ENCODE results near the gene EFCAB12.

EFCAB12 gene

GRCh38 chr3:129474984-129475804 is 46.8 kb upstream of the EFCAB12 start:
- TF ChIP-seq, protein P1, sequence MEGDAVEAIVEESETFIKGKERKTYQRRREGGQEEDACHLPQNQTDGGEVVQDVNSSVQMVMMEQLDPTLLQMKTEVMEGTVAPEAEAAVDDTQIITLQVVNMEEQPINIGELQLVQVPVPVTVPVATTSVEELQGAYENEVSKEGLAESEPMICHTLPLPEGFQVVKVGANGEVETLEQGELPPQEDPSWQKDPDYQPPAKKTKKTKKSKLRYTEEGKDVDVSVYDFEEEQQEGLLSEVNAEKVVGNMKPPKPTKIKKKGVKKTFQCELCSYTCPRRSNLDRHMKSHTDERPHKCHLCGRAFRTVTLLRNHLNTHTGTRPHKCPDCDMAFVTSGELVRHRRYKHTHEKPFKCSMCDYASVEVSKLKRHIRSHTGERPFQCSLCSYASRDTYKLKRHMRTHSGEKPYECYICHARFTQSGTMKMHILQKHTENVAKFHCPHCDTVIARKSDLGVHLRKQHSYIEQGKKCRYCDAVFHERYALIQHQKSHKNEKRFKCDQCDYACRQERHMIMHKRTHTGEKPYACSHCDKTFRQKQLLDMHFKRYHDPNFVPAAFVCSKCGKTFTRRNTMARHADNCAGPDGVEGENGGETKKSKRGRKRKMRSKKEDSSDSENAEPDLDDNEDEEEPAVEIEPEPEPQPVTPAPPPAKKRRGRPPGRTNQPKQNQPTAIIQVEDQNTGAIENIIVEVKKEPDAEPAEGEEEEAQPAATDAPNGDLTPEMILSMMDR (IDR thresholded peaks at IDR 0.05; ENCODE audit: insufficient read depth, low read length), result no peak
- TF ChIP-seq SPI1 (IDR thresholded peaks at IDR 0.05; ENCODE audit: borderline replicate concordance, low read depth) (no peak), POLR2AphosphoS5 (IDR thresholded peaks at IDR 0.05; ENCODE audit: low read depth) (no peak), REST (IDR thresholded peaks at IDR 0.05; ENCODE audit: insufficient replicate concordance, low read depth) (no peak), GABPA (IDR thresholded peaks at IDR 0.05; ENCODE audit: low read depth) (no peak)
- no peaks in the 10 kb centered on the region for H3K27me3 ChIP-seq (ENCODE audit: insufficient read depth, poor library complexity, severe bottlenecking)
- H3K27ac ChIP-seq (replicated peaks), result no peak overlapping the region
- H3K4me3 ChIP-seq (replicated peaks; ENCODE audit: insufficient read depth, low read length), result no peak overlapping the region
- no peak for DNase-seq (ENCODE audit: low read depth in 1 of 2, low spot score in 1 of 2)

DNA sequence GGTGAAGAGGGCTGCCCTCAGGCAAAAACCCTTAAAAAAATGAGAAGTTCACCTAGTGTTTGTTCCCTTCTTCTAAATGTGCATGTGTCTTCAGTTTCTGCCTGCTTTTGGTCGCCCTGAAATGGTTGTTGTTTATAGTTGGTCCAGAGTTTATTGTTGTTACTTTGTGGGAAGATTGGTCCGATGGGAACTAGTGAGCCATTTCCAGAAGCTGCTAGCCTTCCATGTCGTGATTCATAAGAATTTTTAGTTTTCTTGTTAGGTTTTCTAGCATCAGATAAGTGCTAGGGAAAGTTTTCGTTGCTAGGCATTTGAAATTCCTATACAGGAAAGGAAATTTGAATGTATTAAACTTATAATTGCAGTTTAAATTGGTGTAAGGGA is 45.3 kb upstream of the EFCAB12 start:
- no peak for DNase-seq (ENCODE audit: low read depth in 1 of 2, low spot score in 1 of 2)
- Histone ChIP-seq H3K27me3 (ENCODE audit: insufficient read depth, poor library complexity, severe bottlenecking) (no peaks in the 10 kb centered on the region), H3K4me3 (replicated peaks; ENCODE audit: insufficient read depth, low read length) (no peak overlapping the region), H3K27ac (replicated peaks) (no peak overlapping the region)
- TF ChIP-seq, protein P1 (IDR thresholded peaks at IDR 0.05; ENCODE audit: insufficient read depth, low read length), result no peak
- no peak for TF ChIP-seq POLR2AphosphoS5 (IDR thresholded peaks at IDR 0.05; ENCODE audit: low read depth)
- no peak for TF ChIP-seq REST (IDR thresholded peaks at IDR 0.05; ENCODE audit: insufficient replicate concordance, low read depth)
- TF ChIP-seq SPI1 (IDR thresholded peaks at IDR 0.05; ENCODE audit: borderline replicate concordance, low read depth), result no peak
- no peak for TF ChIP-seq GABPA (IDR thresholded peaks at IDR 0.05; ENCODE audit: low read depth)

DNA sequence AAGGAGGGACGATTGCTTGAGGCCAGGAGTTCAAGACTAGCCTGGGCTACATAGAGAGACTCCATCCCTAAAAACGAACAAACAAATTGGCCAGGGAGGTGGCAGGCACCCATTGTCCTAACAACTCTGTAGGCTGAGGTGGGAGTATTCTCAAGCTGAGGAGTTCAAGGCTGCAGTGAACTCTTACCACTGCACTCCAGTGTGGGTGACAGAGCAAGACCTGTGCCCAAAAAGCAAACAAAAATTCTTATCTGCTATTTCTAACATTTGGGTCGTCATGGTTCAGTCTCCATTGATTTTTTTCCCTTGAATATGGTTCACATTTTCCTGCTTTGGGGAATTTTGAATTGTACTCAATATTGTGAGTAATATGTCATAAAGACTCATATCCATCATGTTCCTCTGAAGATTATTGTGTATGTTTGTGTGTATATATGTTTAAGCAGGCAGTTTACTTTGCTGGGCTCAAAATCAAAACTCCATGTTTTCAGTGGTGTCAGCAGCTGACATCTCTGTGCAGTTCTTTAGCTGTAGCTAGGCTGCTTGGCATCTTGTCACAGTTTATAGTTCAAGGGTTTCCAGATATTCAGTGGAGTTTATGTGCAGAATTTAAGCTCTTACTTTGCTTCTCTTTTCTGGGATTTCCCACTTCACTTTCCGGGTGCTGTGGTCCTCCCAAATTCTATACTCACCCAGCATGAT is 44.8 kb upstream of the EFCAB12 start:
- Histone ChIP-seq H3K27me3 (ENCODE audit: insufficient read depth, poor library complexity, severe bottlenecking) (no peaks in the 10 kb centered on the region), H3K27ac (replicated peaks) (no peak overlapping the region), H3K4me3 (replicated peaks; ENCODE audit: insufficient read depth, low read length) (no peak overlapping the region)
- no peak for DNase-seq (ENCODE audit: low read depth in 1 of 2, low spot score in 1 of 2)
- TF ChIP-seq SPI1 (IDR thresholded peaks at IDR 0.05; ENCODE audit: borderline replicate concordance, low read depth) (no peak), REST (IDR thresholded peaks at IDR 0.05; ENCODE audit: insufficient replicate concordance, low read depth) (no peak)
